HL-60 (cell line): ENCODE results near the gene HABP2.

Experiments
- DNase-seq, 2 experiments: peaks; one replicate each; pipeline ENCODE4 v3.0.0-alpha.2; 2010 to 2020; ENCODE audit warnings: low read depth in 1 of 2, low spot score in 1 of 2
- H3K27ac ChIP-seq: fragments of 250-450 bp; sonication (Bioruptor Pico); replicated peaks from 2 replicates; pipeline ENCODE4 v1.5.1; 2020; ENCODE audit warnings: mild to moderate bottlenecking, moderate library complexity
- H3K27me3 ChIP-seq: fragments of 250-450 bp; sonication (Bioruptor Pico); 2 replicates; pipeline ENCODE4 v1.5.1; 2021; ENCODE audit warnings: mild to moderate bottlenecking, moderate library complexity; ENCODE audit not compliant: insufficient read depth, poor library complexity, severe bottlenecking
- H3K4me3 ChIP-seq: replicated peaks from 2 replicates; pipeline ENCODE4 v1.5.1; 2011; ENCODE audit warnings: mild to moderate bottlenecking, control low read depth, low read length; ENCODE audit not compliant: insufficient read depth
- CTCF ChIP-seq: IDR thresholded peaks from one replicate; pipeline ENCODE4 v1.5.1; 2011; ENCODE audit warnings: low read length, control low read depth, inconsistent platforms; ENCODE audit not compliant: insufficient read depth
- GABPA ChIP-seq: IDR thresholded peaks from 2 replicates; pipeline ENCODE4 v1.6.1; 2012; ENCODE audit warnings: low read depth
- POLR2AphosphoS5 ChIP-seq: IDR thresholded peaks from 2 replicates; pipeline ENCODE4 v1.6.1; 2012; ENCODE audit warnings: low read depth
- REST ChIP-seq: IDR thresholded peaks from 2 replicates; pipeline ENCODE4 v1.6.1; 2012; ENCODE audit warnings: low read depth; ENCODE audit not compliant: insufficient replicate concordance
- SPI1 ChIP-seq: IDR thresholded peaks from 2 replicates; pipeline ENCODE4 v1.6.1; 2012; ENCODE audit warnings: low read depth, mild to moderate bottlenecking, borderline replicate concordance

The HABP2 gene

GRCh38 chr10:113566888-113567287, 14.0 kb downstream of the HABP2 start:
- TF ChIP-seq GABPA = no peak
- TF ChIP-seq POLR2AphosphoS5 = no peak
- no peak for TF ChIP-seq CTCF
- TF ChIP-seq REST = no peak
- no peak for TF ChIP-seq SPI1
- H3K27me3 ChIP-seq = no peaks in the 10 kb centered on the region
- DNase-seq = no peak

GRCh38 chr10:113569576-113569975, 16.7 kb downstream of the HABP2 start:
- H3K27me3 ChIP-seq = no peaks in the 10 kb centered on the region
- no peak for DNase-seq
- TF ChIP-seq GABPA (no peak), POLR2AphosphoS5 (no peak), SPI1 (no peak), CTCF (no peak), REST (no peak)
- H3K4me3 ChIP-seq = no peak overlapping the region
- H3K27ac ChIP-seq = no peak overlapping the region

More at GRCh38 chr10:113566888-113567287, 14.0 kb downstream of the HABP2 start:
- Histone ChIP-seq H3K27ac (no peak overlapping the region), H3K4me3 (no peak overlapping the region)

GRCh38 chr10:113572520-113573290, 19.9 kb downstream of the HABP2 start:
- Histone ChIP-seq H3K27ac (no peak overlapping the region), H3K27me3 (no peaks in the 10 kb centered on the region), H3K4me3 (no peak overlapping the region)
- no peak for DNase-seq
- no peak for TF ChIP-seq GABPA
- TF ChIP-seq SPI1 = no peak
- no peak for TF ChIP-seq CTCF
- no peak for TF ChIP-seq POLR2AphosphoS5
- no peak for TF ChIP-seq REST
